Measurements from ENCODE around the gene PLXNB3.
"Not testable (repeated sequence)": the region's sequence is repeated elsewhere in the genome, so short reads cannot be mapped to it uniquely, and the experiment has no call there.

The PLXNB3 gene

DNA sequence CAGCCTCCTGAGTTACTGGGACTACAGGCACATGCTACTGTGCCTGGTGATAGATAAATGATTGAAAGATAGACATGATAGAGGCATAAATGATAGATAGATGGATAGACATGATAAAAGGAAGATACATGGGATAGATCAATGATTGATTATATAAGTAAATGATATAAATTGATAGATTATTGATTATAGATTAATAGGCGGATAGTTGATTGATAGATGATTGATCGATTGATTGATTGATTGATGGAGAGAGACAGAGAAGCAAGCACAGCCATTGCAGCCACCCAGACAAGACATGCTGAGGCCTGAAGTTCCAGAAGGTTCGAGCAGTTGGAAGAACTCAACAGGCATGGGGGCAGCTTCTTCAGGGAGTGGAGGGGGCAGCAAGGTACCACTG is 17.7 kb upstream of the PLXNB3 start:
- H3K14ac ChIP-seq (ENCODE audit: low read length), result no peak overlapping the region
- no peaks in the 10 kb centered on the region for H3K9me3 ChIP-seq (ENCODE audit: insufficient read depth, low read depth, low read length)
- H2AFZ ChIP-seq (ENCODE audit: insufficient read depth, low read length, poor library complexity), result no peak overlapping the region
- no peak overlapping the region for H3K27ac ChIP-seq (ENCODE audit: low read depth, low read length)
- WGBS (ENCODE audit: extremely low coverage, insufficient coverage, insufficient read length), result 100% methylated on average over 2 of the region's 3 CpGs
- no peak overlapping the region for H4K12ac ChIP-seq (ENCODE audit: low read depth, low read length)
- no peaks in the 10 kb centered on the region for H3K27me3 ChIP-seq (ENCODE audit: insufficient read depth, low read length)
- H3K79me1 ChIP-seq (ENCODE audit: low read length), result peaks cover 2% of the 10 kb centered on the region
- no peak overlapping the region for H4K8ac ChIP-seq (ENCODE audit: low read depth, low read length)
- H3K4me2 ChIP-seq (ENCODE audit: low read length), result no peak overlapping the region
- H3K4me3 ChIP-seq (ENCODE audit: low read depth, low read length), result no peak overlapping the region
- DNase-seq, result no peak
- H2BK120ac ChIP-seq (ENCODE audit: insufficient read depth, low read length, poor library complexity), result no peak overlapping the region
- H2BK12ac ChIP-seq (ENCODE audit: low read length), result no peak overlapping the region
- no peak overlapping the region for H3K18ac ChIP-seq (ENCODE audit: low read length)
- H3K23ac ChIP-seq (ENCODE audit: low read length), result no peak overlapping the region
- no peak overlapping the region for H3K4ac ChIP-seq (ENCODE audit: low read depth, low read length)
- H3K9ac ChIP-seq (ENCODE audit: low read length), result no peak overlapping the region
- peaks cover 0 to 2% of the 10 kb centered on the region in 2 experiments for H3K36me3 ChIP-seq (ENCODE audit: control insufficient read depth in 1 of 2, insufficient read depth in 2 of 2, low read length in 2 of 2)
- H2AK5ac ChIP-seq (ENCODE audit: low read length), result no peak overlapping the region
- no peak overlapping the region for H2BK5ac ChIP-seq (ENCODE audit: low read depth, low read length, poor library complexity)
- peaks cover 9 to 13% of the 10 kb centered on the region in 2 experiments for H3K4me1 ChIP-seq (ENCODE audit: control insufficient read depth in 1 of 2, insufficient read depth in 2 of 2, low read length in 2 of 2)
- H4K91ac ChIP-seq (ENCODE audit: low read depth, low read length), result no peak overlapping the region
- no peaks in the 10 kb centered on the region for H3K79me2 ChIP-seq (ENCODE audit: control insufficient read depth, insufficient read depth, low read length, poor library complexity)

DNA sequence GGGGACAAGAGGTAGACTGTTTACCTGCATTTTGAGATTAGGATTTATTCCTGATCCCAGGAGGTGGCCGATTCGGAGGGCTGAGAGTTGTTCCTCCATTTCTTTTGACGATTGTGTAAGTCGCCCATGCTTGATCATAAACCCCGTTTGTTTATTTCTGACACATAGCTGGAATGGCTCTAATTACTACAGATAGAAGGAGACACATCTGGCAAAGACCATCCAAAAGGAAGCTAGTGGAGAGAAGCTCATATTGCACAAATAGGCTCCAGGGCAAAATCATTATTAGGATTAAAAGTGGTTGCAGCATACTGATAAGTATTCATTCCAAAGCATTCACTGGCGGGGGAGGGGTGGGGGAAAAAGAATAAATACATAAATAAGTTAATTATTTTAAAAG is 17.1 kb upstream of the PLXNB3 start:
- not testable (repeated sequence) for H3K36me3 ChIP-seq (ENCODE audit: control insufficient read depth in 1 of 2, insufficient read depth in 2 of 2, low read length in 2 of 2); H3K4ac ChIP-seq (ENCODE audit: low read depth, low read length); H3K79me2 ChIP-seq (ENCODE audit: control insufficient read depth, insufficient read depth, low read length, poor library complexity); H4K8ac ChIP-seq (ENCODE audit: low read depth, low read length); H2BK120ac ChIP-seq (ENCODE audit: insufficient read depth, low read length, poor library complexity); H3K9me3 ChIP-seq (ENCODE audit: insufficient read depth, low read depth, low read length); H3K27ac ChIP-seq (ENCODE audit: low read depth, low read length); H3K4me2 ChIP-seq (ENCODE audit: low read length); H4K12ac ChIP-seq (ENCODE audit: low read depth, low read length); H4K91ac ChIP-seq (ENCODE audit: low read depth, low read length); H2BK12ac ChIP-seq (ENCODE audit: low read length); H2BK5ac ChIP-seq (ENCODE audit: low read depth, low read length, poor library complexity); H3K18ac ChIP-seq (ENCODE audit: low read length); H3K4me3 ChIP-seq (ENCODE audit: low read depth, low read length); H3K79me1 ChIP-seq (ENCODE audit: low read length); H2AFZ ChIP-seq (ENCODE audit: insufficient read depth, low read length, poor library complexity); H3K14ac ChIP-seq (ENCODE audit: low read length); H2AK5ac ChIP-seq (ENCODE audit: low read length); H3K27me3 ChIP-seq (ENCODE audit: insufficient read depth, low read length); H3K23ac ChIP-seq (ENCODE audit: low read length); DNase-seq; H3K9ac ChIP-seq (ENCODE audit: low read length)
- H3K4me1 ChIP-seq (ENCODE audit: control insufficient read depth in 1 of 2, insufficient read depth in 2 of 2, low read length in 2 of 2), result peaks cover 9 to 13% of the 10 kb centered on the region in 2 experiments
- no CpG with 5 or more reads among the region's 6 CpGs for WGBS (ENCODE audit: extremely low coverage, insufficient coverage, insufficient read length)

DNA sequence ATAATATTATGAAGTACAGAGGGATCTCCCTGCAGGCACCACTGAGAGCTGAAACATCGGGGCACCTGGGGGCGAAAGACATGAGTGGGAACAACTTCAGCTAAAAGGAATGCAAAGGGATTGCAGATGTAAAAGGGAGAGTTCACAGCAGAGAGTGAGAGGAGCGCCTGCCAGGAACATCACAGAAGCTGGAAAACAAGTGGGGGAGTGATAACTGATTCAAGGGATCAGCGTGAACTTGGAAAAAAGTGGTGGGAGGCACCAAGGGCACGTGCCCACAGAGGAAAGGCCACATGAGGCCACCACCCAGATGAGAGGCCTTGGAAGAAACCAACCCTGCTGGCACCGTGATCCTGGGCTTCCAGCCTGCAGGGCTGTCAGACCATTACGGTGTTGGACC is 15.0 kb upstream of the PLXNB3 start:
- H3K79me2 ChIP-seq (ENCODE audit: control insufficient read depth, insufficient read depth, low read length, poor library complexity); H3K9me3 ChIP-seq (ENCODE audit: insufficient read depth, low read depth, low read length); H3K14ac ChIP-seq (ENCODE audit: low read length); H3K18ac ChIP-seq (ENCODE audit: low read length); H4K91ac ChIP-seq (ENCODE audit: low read depth, low read length); H3K4me1 ChIP-seq (ENCODE audit: control insufficient read depth in 1 of 2, insufficient read depth in 2 of 2, low read length in 2 of 2); H2BK120ac ChIP-seq (ENCODE audit: insufficient read depth, low read length, poor library complexity); H3K27ac ChIP-seq (ENCODE audit: low read depth, low read length); H2BK5ac ChIP-seq (ENCODE audit: low read depth, low read length, poor library complexity); H3K4me2 ChIP-seq (ENCODE audit: low read length); H3K36me3 ChIP-seq (ENCODE audit: control insufficient read depth in 1 of 2, insufficient read depth in 2 of 2, low read length in 2 of 2); H3K23ac ChIP-seq (ENCODE audit: low read length); H3K4ac ChIP-seq (ENCODE audit: low read depth, low read length); H3K9ac ChIP-seq (ENCODE audit: low read length); H3K27me3 ChIP-seq (ENCODE audit: insufficient read depth, low read length); H2AK5ac ChIP-seq (ENCODE audit: low read length); H3K4me3 ChIP-seq (ENCODE audit: low read depth, low read length); DNase-seq; H3K79me1 ChIP-seq (ENCODE audit: low read length); H2BK12ac ChIP-seq (ENCODE audit: low read length); H4K12ac ChIP-seq (ENCODE audit: low read depth, low read length); H2AFZ ChIP-seq (ENCODE audit: insufficient read depth, low read length, poor library complexity); H4K8ac ChIP-seq (ENCODE audit: low read depth, low read length): not testable (repeated sequence)
- no CpG with 5 or more reads among the region's 7 CpGs for WGBS (ENCODE audit: extremely low coverage, insufficient coverage, insufficient read length)

DNA sequence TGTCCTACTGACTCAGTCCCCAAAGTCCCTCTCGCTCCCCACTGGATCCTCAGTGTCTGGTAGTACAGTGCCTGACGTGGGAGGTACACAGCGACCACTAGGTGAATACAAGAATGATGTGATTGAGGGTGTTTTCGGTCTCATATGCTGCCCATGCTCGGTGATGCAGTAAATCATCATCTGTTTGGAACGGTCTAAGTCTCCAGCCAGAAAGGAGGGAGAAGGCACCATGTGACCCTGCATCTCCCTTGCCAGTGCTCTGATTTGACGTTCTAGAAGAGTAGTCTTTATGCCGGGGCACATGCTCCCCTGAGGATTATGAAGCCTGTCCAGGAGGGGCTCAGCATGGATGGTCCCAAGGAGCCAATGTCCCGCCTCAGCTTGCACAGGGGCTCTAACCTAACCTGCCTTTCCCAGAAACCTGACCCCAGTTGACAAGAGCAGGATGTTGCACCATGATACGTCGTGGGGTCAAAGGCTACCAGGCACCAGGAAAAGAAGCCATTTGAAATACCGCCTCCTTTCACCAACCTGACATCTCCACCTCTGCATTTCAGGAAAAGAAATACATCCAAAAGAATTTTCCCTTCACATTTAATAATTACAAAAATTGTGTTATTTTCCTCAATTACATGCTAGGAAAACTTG is 13.8 kb upstream of the PLXNB3 start:
- WGBS (ENCODE audit: extremely low coverage, insufficient coverage, insufficient read length), result no CpG with 5 or more reads among the region's 12 CpGs
- no peak overlapping the region for H3K9ac ChIP-seq (ENCODE audit: low read length)

More for the DNA sequence above, 13.8 kb upstream of the PLXNB3 start:
- no peak overlapping the region for H2AK5ac ChIP-seq (ENCODE audit: low read length)
- H3K36me3 ChIP-seq (ENCODE audit: control insufficient read depth in 1 of 2, insufficient read depth in 2 of 2, low read length in 2 of 2), result no peaks in the 10 kb centered on the region
- no peak for DNase-seq
- H2BK120ac ChIP-seq (ENCODE audit: insufficient read depth, low read length, poor library complexity), result no peak overlapping the region
- no peak overlapping the region for H4K91ac ChIP-seq (ENCODE audit: low read depth, low read length)
- H3K79me2 ChIP-seq (ENCODE audit: control insufficient read depth, insufficient read depth, low read length, poor library complexity), result no peaks in the 10 kb centered on the region
- no peak overlapping the region for H3K18ac ChIP-seq (ENCODE audit: low read length)
- H3K9me3 ChIP-seq (ENCODE audit: insufficient read depth, low read depth, low read length), result no peaks in the 10 kb centered on the region
- H2AFZ ChIP-seq (ENCODE audit: insufficient read depth, low read length, poor library complexity), result no peak overlapping the region
- no peak overlapping the region for H4K12ac ChIP-seq (ENCODE audit: low read depth, low read length)
- no peak overlapping the region for H3K27ac ChIP-seq (ENCODE audit: low read depth, low read length)
- H3K27me3 ChIP-seq (ENCODE audit: insufficient read depth, low read length), result no peaks in the 10 kb centered on the region
- no peaks in the 10 kb centered on the region for H3K4me1 ChIP-seq (ENCODE audit: control insufficient read depth in 1 of 2, insufficient read depth in 2 of 2, low read length in 2 of 2)
- no peak overlapping the region for H3K14ac ChIP-seq (ENCODE audit: low read length)
- no peak overlapping the region for H3K23ac ChIP-seq (ENCODE audit: low read length)
- H2BK12ac ChIP-seq (ENCODE audit: low read length), result no peak overlapping the region
- no peaks in the 10 kb centered on the region for H3K79me1 ChIP-seq (ENCODE audit: low read length)
- H3K4me2 ChIP-seq (ENCODE audit: low read length), result no peak overlapping the region
- no peak overlapping the region for H3K4me3 ChIP-seq (ENCODE audit: low read depth, low read length)
- H2BK5ac ChIP-seq (ENCODE audit: low read depth, low read length, poor library complexity), result no peak overlapping the region
- no peak overlapping the region for H4K8ac ChIP-seq (ENCODE audit: low read depth, low read length)
- no peak overlapping the region for H3K4ac ChIP-seq (ENCODE audit: low read depth, low read length)
